ENCODE results near the gene SCAI.
"Not testable (repeated sequence)": the region's sequence is repeated elsewhere in the genome, so short reads cannot be mapped to it uniquely, and the experiment has no call there.

The SCAI gene

GRCh38 chr9:124940894-124941678, 202.2 kb downstream of the SCAI start, which contains the start of gene GOLGA1:
GOLGA1 (minus strand) TSS chr9:124941083; CDS start chr9:124938711, 2,372 bp downstream.
- no peak for FAIRE-seq
- peak; percentile 92 for DNase-seq (ENCODE audit: insufficient read length, low spot score)
- TF ChIP-seq CTCF (IDR thresholded peaks at IDR 0.05; ENCODE audit: insufficient read depth, missing control alignments) = no peak

- DNase-seq (ENCODE audit: insufficient read length, low spot score) = no peak
- FAIRE-seq = no peak
Observed at GRCh38 chr9:124940521-124940893, 202.8 kb downstream of the SCAI start.

GRCh38 chr9:124939944-124940343, 203.4 kb downstream of the SCAI start:
- TF ChIP-seq CTCF (IDR thresholded peaks at IDR 0.05; ENCODE audit: insufficient read depth, missing control alignments) = no peak
- no peak for DNase-seq (ENCODE audit: insufficient read length, low spot score)
- no peak for FAIRE-seq

More at GRCh38 chr9:124940521-124940893, 202.8 kb downstream of the SCAI start:
- no peak for TF ChIP-seq CTCF (IDR thresholded peaks at IDR 0.05; ENCODE audit: insufficient read depth, missing control alignments)

- no peak for TF ChIP-seq CTCF (IDR thresholded peaks at IDR 0.05; ENCODE audit: insufficient read depth, missing control alignments)
- DNase-seq (ENCODE audit: insufficient read length, low spot score) (no peak), FAIRE-seq (no peak)
Observed at GRCh38 chr9:124934290-124934689, 209.0 kb downstream of the SCAI start.

GRCh38 chr9:124932333-124932732, 211.0 kb downstream of the SCAI start:
- no peak for DNase-seq (ENCODE audit: insufficient read length, low spot score)
- no peak for TF ChIP-seq CTCF (IDR thresholded peaks at IDR 0.05; ENCODE audit: insufficient read depth, missing control alignments)
- FAIRE-seq = peak; percentile 77

- DNase-seq (ENCODE audit: insufficient read length, low spot score) = no peak
- TF ChIP-seq CTCF (IDR thresholded peaks at IDR 0.05; ENCODE audit: insufficient read depth, missing control alignments) = no peak
- FAIRE-seq = no peak
Observed at GRCh38 chr9:124929464-124929863, 213.9 kb downstream of the SCAI start.

- TF ChIP-seq CTCF (IDR thresholded peaks at IDR 0.05; ENCODE audit: insufficient read depth, missing control alignments) = no peak
- FAIRE-seq = no peak
Observed at GRCh38 chr9:124928116-124928515, 215.2 kb downstream of the SCAI start.

GRCh38 chr9:124920394-124920793, 222.9 kb downstream of the SCAI start:
- FAIRE-seq; DNase-seq (ENCODE audit: insufficient read length, low spot score): not testable (repeated sequence)

More at GRCh38 chr9:124928116-124928515, 215.2 kb downstream of the SCAI start:
- no peak for DNase-seq (ENCODE audit: insufficient read length, low spot score)

All from D721Med (cell line).